ENCODE results near the gene SPOPL. TPM values are rescaled to one million over a fixed set of nuclear protein-coding genes. Genes with fewer than 3 reads are reported as not detected.

The SPOPL gene
- total RNA-seq, 1 experiment from 2014 or later = 21.8 TPM

- no TSS peak for BruUV-seq (replicated peaks)
Observed at GRCh38 chr2:138615257-138615656, 113.7 kb downstream of the SPOPL start.

GRCh38 chr2:138617026-138617425 lies 115.5 kb downstream of the SPOPL start:
- DNase-seq (ENCODE audit: low read depth, low spot score) (no peak), ATAC-seq (no peak)
- no TSS peak for BruUV-seq (replicated peaks)
- H3K27me3 ChIP-seq (ENCODE audit: control insufficient read depth, insufficient read depth, low read length) = no peaks in the 10 kb centered on the region; the same call in 1 of the 2 replicates
- H3K9me3 ChIP-seq (ENCODE audit: control insufficient read depth, insufficient read depth, low read depth, low read length) = no peaks in the 10 kb centered on the region
- in situ Hi-C loops (cut with HindIII; ENCODE audit: low pct_unique_long_range_greater_than_20kb, low sequenced_read_pairs) = no loop called here
- no peaks in the 10 kb centered on the region for H3K4me1 ChIP-seq (ENCODE audit: control insufficient read depth, insufficient read depth, low read length)
- TF ChIP-seq SIN3A (IDR thresholded peaks at IDR 0.05; ENCODE audit: borderline replicate concordance, insufficient read depth, low read depth, low read length) = no peak
- intact Hi-C loops (cut with micrococcal nuclease; ENCODE audit: unreplicated experiment) = no loop called here
- H3K4me3 ChIP-seq (ENCODE audit: low read depth in 2 of 2, low read length in 2 of 2) = no peak overlapping the region
- H3K36me3 ChIP-seq (ENCODE audit: control insufficient read depth, insufficient read depth, low read length) = no peaks in the 10 kb centered on the region
- POLR2A ChIA-PET = no interaction called here
- H3K27ac ChIP-seq (ENCODE audit: low read length) = no peak overlapping the region
- CTCF ChIA-PET = no interaction called here

More at GRCh38 chr2:138615257-138615656, 113.7 kb downstream of the SPOPL start:
- no peaks in the 10 kb centered on the region for H3K36me3 ChIP-seq (ENCODE audit: control insufficient read depth, insufficient read depth, low read length)
- in situ Hi-C loops (cut with HindIII; ENCODE audit: low pct_unique_long_range_greater_than_20kb, low sequenced_read_pairs) = no loop called here
- TF ChIP-seq SIN3A (IDR thresholded peaks at IDR 0.05; ENCODE audit: borderline replicate concordance, insufficient read depth, low read depth, low read length) = no peak
- no peak for TF ChIP-seq POLR2AphosphoS5 (IDR thresholded peaks at IDR 0.05; ENCODE audit: low read depth, low read length)
- TF ChIP-seq TCF7L2 (IDR thresholded peaks at IDR 0.05; ENCODE audit: low read depth, low read length) = no peak
- TF ChIP-seq CTCF (IDR thresholded peaks at IDR 0.05) = no peak
- no peak overlapping the region for H3K4me3 ChIP-seq (ENCODE audit: low read depth in 2 of 2, low read length in 2 of 2)
- no peak overlapping the region for H3K27ac ChIP-seq (ENCODE audit: low read length)
- POLR2A ChIA-PET = no interaction called here
- DNase-seq (ENCODE audit: low read depth, low spot score) (no peak), ATAC-seq (peak; percentile 79)
- H3K27me3 ChIP-seq (ENCODE audit: control insufficient read depth, insufficient read depth, low read length) = no peaks in the 10 kb centered on the region; the same call in 1 of the 2 replicates
- no peaks in the 10 kb centered on the region for H3K4me1 ChIP-seq (ENCODE audit: control insufficient read depth, insufficient read depth, low read length)
- intact Hi-C loops (cut with micrococcal nuclease; ENCODE audit: unreplicated experiment) = no loop called here
- H3K9me3 ChIP-seq (ENCODE audit: control insufficient read depth, insufficient read depth, low read depth, low read length) = no peaks in the 10 kb centered on the region
- CTCF ChIA-PET = no interaction called here

- H3K27ac ChIP-seq (ENCODE audit: low read length) = no peak overlapping the region
- DNase-seq (ENCODE audit: low read depth, low spot score) (no peak), ATAC-seq (no peak)
- no peaks in the 10 kb centered on the region for H3K36me3 ChIP-seq (ENCODE audit: control insufficient read depth, insufficient read depth, low read length)
- no peak overlapping the region for H3K4me3 ChIP-seq (ENCODE audit: low read depth in 2 of 2, low read length in 2 of 2)
- TF ChIP-seq CTCF (IDR thresholded peaks at IDR 0.05) (no peak), TCF7L2 (IDR thresholded peaks at IDR 0.05; ENCODE audit: low read depth, low read length) (no peak), REST (IDR thresholded peaks at IDR 0.05; ENCODE audit: insufficient read depth in 1 of 2, low read depth in 2 of 2, low read length in 1 of 2) (no peak)
- intact Hi-C loops (cut with micrococcal nuclease; ENCODE audit: unreplicated experiment) = no loop called here
- POLR2A ChIA-PET = no interaction called here
- CTCF ChIA-PET = no interaction called here
- in situ Hi-C loops (cut with HindIII; ENCODE audit: low pct_unique_long_range_greater_than_20kb, low sequenced_read_pairs) = no loop called here
- no peaks in the 10 kb centered on the region for H3K9me3 ChIP-seq (ENCODE audit: control insufficient read depth, insufficient read depth, low read depth, low read length)
- no peaks in the 10 kb centered on the region; the same call in 1 of the 2 replicates for H3K27me3 ChIP-seq (ENCODE audit: control insufficient read depth, insufficient read depth, low read length)
- BruUV-seq (replicated peaks) = no TSS peak
- H3K4me1 ChIP-seq (ENCODE audit: control insufficient read depth, insufficient read depth, low read length) = no peaks in the 10 kb centered on the region
Observed at GRCh38 chr2:138618971-138619370, 117.4 kb downstream of the SPOPL start.

Measured in Panc1 (cell line).